Stimulated activated CD8-positive, alpha-beta memory T cell treated with anti-CD3 and anti-CD28 coated beads, Interleukin-12 subunit alpha, Interleukin-12 subunit beta, amount 100 ng/mL, for 24 hours (primary cell): Measurements from ENCODE around the gene PDZD2.
"Not testable (repeated sequence)": the region's sequence is repeated elsewhere in the genome, so short reads cannot be mapped to it uniquely, and the experiment has no call there.

Experiments used
- DNase-seq: peaks from one replicate; pipeline ENCODE4 v3.0.0-alpha.2; 2020; ENCODE audit errors: extremely low read depth

PDZD2 gene

GRCh38 chr5:31733371-31733770 is 94.4 kb downstream of the PDZD2 start:
- DNase-seq: no peak

GRCh38 chr5:31736127-31736526 is 97.2 kb downstream of the PDZD2 start:
- no peak for DNase-seq

- no peak for DNase-seq
Observed at GRCh38 chr5:31738199-31738598, 99.3 kb downstream of the PDZD2 start.

- no peak for DNase-seq
Observed at GRCh38 chr5:31741496-31741895, 102.6 kb downstream of the PDZD2 start.

- no peak for DNase-seq
Observed at GRCh38 chr5:31743678-31744077, 104.7 kb downstream of the PDZD2 start.

- DNase-seq: no peak
Observed at GRCh38 chr5:31748458-31749172, 109.7 kb downstream of the PDZD2 start.

GRCh38 chr5:31750215-31750614 is 111.3 kb downstream of the PDZD2 start:
- DNase-seq: no peak

GRCh38 chr5:31751610-31752009 is 112.7 kb downstream of the PDZD2 start:
- no peak for DNase-seq

- DNase-seq: no peak
Observed at GRCh38 chr5:31753700-31754357, 114.9 kb downstream of the PDZD2 start.

GRCh38 chr5:31754358-31754704 is 115.4 kb downstream of the PDZD2 start:
- DNase-seq: no peak

- DNase-seq: no peak
Observed at GRCh38 chr5:31754741-31755675, 116.1 kb downstream of the PDZD2 start.

GRCh38 chr5:31755676-31756230 is 116.8 kb downstream of the PDZD2 start:
- DNase-seq: no peak

GRCh38 chr5:31757806-31758205 is 118.9 kb downstream of the PDZD2 start:
- no peak for DNase-seq

- no peak for DNase-seq
Observed at GRCh38 chr5:31758803-31759425, 120.0 kb downstream of the PDZD2 start.

GRCh38 chr5:31759925-31760324 is 121.0 kb downstream of the PDZD2 start:
- DNase-seq: no peak

- no peak for DNase-seq
Observed at GRCh38 chr5:31761877-31762276, 122.9 kb downstream of the PDZD2 start.

GRCh38 chr5:31763424-31763823 is 124.5 kb downstream of the PDZD2 start:
- no peak for DNase-seq

GRCh38 chr5:31764687-31765086 is 125.8 kb downstream of the PDZD2 start:
- DNase-seq: not testable (repeated sequence)

GRCh38 chr5:31767335-31768031 is 128.6 kb downstream of the PDZD2 start:
- no peak for DNase-seq

GRCh38 chr5:31768046-31768445 is 129.1 kb downstream of the PDZD2 start:
- no peak for DNase-seq

- no peak for DNase-seq
Observed at GRCh38 chr5:31768784-31769183, 129.9 kb downstream of the PDZD2 start.
